ENCODE measurements around the gene ATP1B2.

Gene ATP1B2

GRCh38 chr17:7704601-7705268, 54.0 kb downstream of the ATP1B2 start, which contains the start of gene EFNB3:
EFNB3 (plus strand) TSS chr17:7705202; CDS start chr17:7705599, 397 bp downstream.
- no peaks in the 10 kb centered on the region for H4K20me1 ChIP-seq (ENCODE audit: insufficient read depth, low read length)
- no peaks in the 10 kb centered on the region for H3K9me2 ChIP-seq (ENCODE audit: low read depth, low read length)
- H3K4me1 ChIP-seq (ENCODE audit: insufficient read depth, low read length, severe bottlenecking), result peaks cover 12% of the 10 kb centered on the region
- peaks cover 11% of the 10 kb centered on the region; the same call in 1 of the 2 replicates for H3K27me3 ChIP-seq (ENCODE audit: insufficient read depth, low read length)
- no peak within 1 kb of the TSS for H3K9ac ChIP-seq (ENCODE audit: low read length)
- no peaks in the 10 kb centered on the region for H3F3A ChIP-seq (ENCODE audit: insufficient read depth, low read length)
- TF ChIP-seq EZH2 (IDR thresholded peaks at IDR 0.05; ENCODE audit: borderline replicate concordance, low read length), result no peak
- no peak for TF ChIP-seq CTCF (IDR thresholded peaks at IDR 0.05; ENCODE audit: low read length)
- H3K9me3 ChIP-seq (ENCODE audit: low read length), result no peaks in the 10 kb centered on the region
- H3K36me3 ChIP-seq (ENCODE audit: insufficient read depth, low read length), result peaks cover 18% of the 10 kb centered on the region
- H3K4me3 ChIP-seq (ENCODE audit: low read depth, low read length, poor library complexity, severe bottlenecking), result peak within 1 kb of the TSS; percentile 5
- no peak within 1 kb of the TSS for H3K27ac ChIP-seq (ENCODE audit: low read depth, low read length, poor library complexity, severe bottlenecking)
- H3K4me2 ChIP-seq (ENCODE audit: low read length), result peak within 1 kb of the TSS; percentile 33
- H2AFZ ChIP-seq (ENCODE audit: low read length), result no peak within 1 kb of the TSS
- H3K79me2 ChIP-seq (ENCODE audit: insufficient read depth, low read length), result no peaks in the 10 kb centered on the region

DNA sequence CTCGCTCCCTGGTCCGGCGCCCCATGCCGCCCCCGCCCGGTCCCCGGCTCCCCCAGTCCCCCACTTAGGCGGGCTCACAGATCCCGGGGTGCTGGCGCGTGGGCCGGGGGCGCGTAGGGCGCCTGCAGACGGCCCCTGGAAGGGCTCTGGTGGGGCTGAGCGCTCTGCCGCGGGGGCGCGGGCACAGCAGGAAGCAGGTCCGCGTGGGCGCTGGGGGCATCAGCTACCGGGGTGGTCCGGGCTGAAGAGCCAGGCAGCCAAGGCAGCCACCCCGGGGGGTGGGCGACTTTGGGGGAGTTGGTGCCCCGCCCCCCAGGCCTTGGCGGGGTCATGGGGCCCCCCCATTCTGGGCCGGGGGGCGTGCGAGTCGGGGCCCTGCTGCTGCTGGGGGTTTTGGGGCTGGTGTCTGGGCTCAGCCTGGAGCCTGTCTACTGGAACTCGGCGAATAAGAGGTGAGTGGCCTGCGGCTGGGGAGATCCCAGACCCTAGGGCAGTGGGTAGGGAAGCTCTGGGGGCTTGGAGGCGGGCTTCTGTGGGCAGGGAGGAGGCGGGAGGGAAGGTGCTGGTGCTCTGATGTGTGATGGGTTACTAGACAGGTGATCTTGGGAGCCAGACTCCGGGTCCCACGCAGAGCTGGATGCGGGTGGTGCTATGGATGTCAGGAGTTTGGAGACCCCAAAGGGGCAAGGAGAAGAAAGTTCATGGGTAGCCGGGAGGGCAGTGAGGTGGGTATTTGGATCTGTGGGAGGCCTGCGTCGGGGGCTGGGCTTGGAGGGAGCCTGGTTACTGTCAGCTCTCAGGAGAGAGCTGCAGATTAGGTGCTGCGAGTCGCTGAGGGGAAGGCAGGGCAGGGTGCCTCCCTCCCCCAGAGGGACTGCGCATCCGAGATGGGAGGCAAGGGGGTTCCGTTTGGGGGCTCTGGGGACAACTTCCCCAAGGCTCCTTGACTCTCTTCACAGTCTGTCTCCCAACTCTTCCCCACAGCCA, 54.8 kb downstream of the ATP1B2 start:
- no peak overlapping the region for H3K27ac ChIP-seq (ENCODE audit: low read depth, low read length, poor library complexity, severe bottlenecking)
- H3K4me1 ChIP-seq (ENCODE audit: insufficient read depth, low read length, severe bottlenecking), result peaks cover 12% of the 10 kb centered on the region
- peak overlapping the region; percentile 33; the same call in 1 of the 2 replicates for H3K4me2 ChIP-seq (ENCODE audit: low read length)
- no peaks in the 10 kb centered on the region for H4K20me1 ChIP-seq (ENCODE audit: insufficient read depth, low read length)
- no peak overlapping the region for H3K9ac ChIP-seq (ENCODE audit: low read length)
- H3F3A ChIP-seq (ENCODE audit: insufficient read depth, low read length), result no peaks in the 10 kb centered on the region
- peak overlapping the region; percentile 5 for H3K4me3 ChIP-seq (ENCODE audit: low read depth, low read length, poor library complexity, severe bottlenecking)
- peaks cover 11% of the 10 kb centered on the region; the same call in 1 of the 2 replicates for H3K27me3 ChIP-seq (ENCODE audit: insufficient read depth, low read length)
- TF ChIP-seq CTCF (IDR thresholded peaks at IDR 0.05; ENCODE audit: low read length), result no peak
- H3K9me2 ChIP-seq (ENCODE audit: low read depth, low read length), result no peaks in the 10 kb centered on the region
- no peaks in the 10 kb centered on the region for H3K79me2 ChIP-seq (ENCODE audit: insufficient read depth, low read length)
- H3K36me3 ChIP-seq (ENCODE audit: insufficient read depth, low read length), result peaks cover 16% of the 10 kb centered on the region
- H3K9me3 ChIP-seq (ENCODE audit: low read length), result no peaks in the 10 kb centered on the region
- H2AFZ ChIP-seq (ENCODE audit: low read length), result no peak overlapping the region

- Histone ChIP-seq H3K27ac (ENCODE audit: low read depth, low read length, poor library complexity, severe bottlenecking) (no peak overlapping the region), H3K4me1 (ENCODE audit: insufficient read depth, low read length, severe bottlenecking) (peaks cover 12% of the 10 kb centered on the region), H3K9me2 (ENCODE audit: low read depth, low read length) (no peaks in the 10 kb centered on the region), H4K20me1 (ENCODE audit: insufficient read depth, low read length) (no peaks in the 10 kb centered on the region), H3K79me2 (ENCODE audit: insufficient read depth, low read length) (no peaks in the 10 kb centered on the region), H3K4me3 (ENCODE audit: low read depth, low read length, poor library complexity, severe bottlenecking) (no peak overlapping the region), H3F3A (ENCODE audit: insufficient read depth, low read length) (no peaks in the 10 kb centered on the region), H3K9ac (ENCODE audit: low read length) (no peak overlapping the region), H3K27me3 (ENCODE audit: insufficient read depth, low read length) (peaks cover 11% of the 10 kb centered on the region; the same call in 1 of the 2 replicates), H3K9me3 (ENCODE audit: low read length) (no peaks in the 10 kb centered on the region), H3K36me3 (ENCODE audit: insufficient read depth, low read length) (peaks cover 9% of the 10 kb centered on the region), H2AFZ (ENCODE audit: low read length) (no peak overlapping the region), H3K4me2 (ENCODE audit: low read length) (no peak overlapping the region)
- no peak for TF ChIP-seq EZH2 (IDR thresholded peaks at IDR 0.05; ENCODE audit: borderline replicate concordance, low read length)
- TF ChIP-seq CTCF (IDR thresholded peaks at IDR 0.05; ENCODE audit: low read length), result no peak
Measured at GRCh38 chr17:7706631-7707354, 56.1 kb downstream of the ATP1B2 start.
